ENCODE results near the gene FOXD1.

- no peak for TF ChIP-seq CTCF (IDR thresholded peaks at IDR 0.05)
- no peak for TF ChIP-seq POLR2A (IDR thresholded peaks at IDR 0.05)
These were observed 37.1 kb upstream of the FOXD1 start for GRCh38 chr5:73485715-73486114.

All from heart left ventricle (tissue), 13 donors.